H9 (cell line): ENCODE data around the gene KIR3DL1. TPM values are rescaled to one million over a fixed set of nuclear protein-coding genes. Genes with fewer than 3 reads are reported as not detected.
"Not testable (repeated sequence)": the region's sequence is repeated elsewhere in the genome, so short reads cannot be mapped to it uniquely, and the experiment has no call there.

Experiments used
- DNase-seq: peaks from one replicate; pipeline ENCODE4 v3.0.0-alpha.2; 2017
- H2AFZ ChIP-seq: one replicate; pipeline ENCODE4 v1.6.1; 2013; ENCODE audit warnings: mild to moderate bottlenecking, low read length, control low read depth, moderate library complexity
- H2AK5ac ChIP-seq: 2 replicates; pipeline ENCODE4 v1.6.1; 2013; ENCODE audit warnings: low read length, control low read depth, mixed read lengths; ENCODE audit not compliant: insufficient read length
- H2BK120ac ChIP-seq: one replicate; pipeline ENCODE4 v1.6.1; 2013; ENCODE audit warnings: low read depth, mild to moderate bottlenecking, low read length, control low read depth, inconsistent platforms; ENCODE audit not compliant: poor library complexity, severe bottlenecking
- H2BK12ac ChIP-seq: 2 replicates; pipeline ENCODE4 v1.6.1; 2013; ENCODE audit warnings: low read length, control low read depth, mixed read lengths, low read depth; ENCODE audit not compliant: insufficient read length
- H2BK15ac ChIP-seq: 2 replicates; pipeline ENCODE4 v1.6.1; 2013; ENCODE audit warnings: low read depth, low read length, control low read depth
- H2BK20ac ChIP-seq: one replicate; pipeline ENCODE4 v1.6.1; 2013; ENCODE audit warnings: low read depth, mild to moderate bottlenecking, low read length, control low read depth, inconsistent platforms; ENCODE audit not compliant: poor library complexity, severe bottlenecking
- H2BK5ac ChIP-seq: 2 replicates; pipeline ENCODE4 v1.6.1; 2013; ENCODE audit warnings: low read length, control low read depth, mixed read lengths; ENCODE audit not compliant: insufficient read length
- H3K14ac ChIP-seq: 2 replicates; pipeline ENCODE4 v1.6.1; 2013; ENCODE audit warnings: low read length, control low read depth; ENCODE audit not compliant: insufficient read depth
- H3K18ac ChIP-seq: 2 replicates; pipeline ENCODE4 v1.6.1; 2013; ENCODE audit warnings: low read depth, mild to moderate bottlenecking, mixed read lengths, low read length, control low read depth; ENCODE audit not compliant: insufficient read length
- H3K23ac ChIP-seq: 2 replicates; pipeline ENCODE4 v1.6.1; 2013; ENCODE audit warnings: low read length, control low read depth, mixed read lengths, low read depth; ENCODE audit not compliant: insufficient read length
- H3K23me2 ChIP-seq: 2 replicates; pipeline ENCODE4 v1.6.1; 2013; ENCODE audit warnings: low read depth, mild to moderate bottlenecking, mixed read lengths, low read length, control low read depth; ENCODE audit not compliant: insufficient read length, poor library complexity, severe bottlenecking
- H3K27ac ChIP-seq: 2 replicates; pipeline ENCODE4 v1.5.1; 2013; ENCODE audit warnings: low read length, control low read depth, mixed read lengths, low read depth; ENCODE audit not compliant: insufficient read length
- H3K27me3 ChIP-seq: 2 replicates; pipeline ENCODE4 v1.6.1; 2013; ENCODE audit warnings: low read length, control low read depth, inconsistent platforms; ENCODE audit not compliant: insufficient read depth
- H3K4ac ChIP-seq: 2 replicates; pipeline ENCODE4 v1.6.1; 2013; ENCODE audit warnings: low read depth, mild to moderate bottlenecking, control low read depth, inconsistent platforms, low read length, moderate library complexity
- H3K4me1 ChIP-seq: 2 replicates; pipeline ENCODE4 v1.6.1; 2013; ENCODE audit warnings: low read length, control low read depth, inconsistent platforms; ENCODE audit not compliant: insufficient read depth
- H3K4me2 ChIP-seq: 2 replicates; pipeline ENCODE4 v1.6.1; 2013; ENCODE audit warnings: low read length, control low read depth, mixed read lengths; ENCODE audit not compliant: insufficient read length, insufficient read depth
- H3K56ac ChIP-seq: 2 replicates; pipeline ENCODE4 v1.6.1; 2013; ENCODE audit warnings: low read depth, mild to moderate bottlenecking, mixed read lengths, low read length, control low read depth; ENCODE audit not compliant: insufficient read length
- H3K79me1 ChIP-seq: 2 replicates; pipeline ENCODE4 v1.6.1; 2013; ENCODE audit warnings: low read depth, mild to moderate bottlenecking, moderate library complexity, low read length, control low read depth, inconsistent platforms; ENCODE audit not compliant: insufficient read depth, poor library complexity, severe bottlenecking
- H3K79me2 ChIP-seq: 2 replicates; pipeline ENCODE4 v1.6.1; 2013; ENCODE audit warnings: low read length, control low read depth, inconsistent platforms; ENCODE audit not compliant: insufficient read depth
- H3K9ac ChIP-seq: 2 replicates; pipeline ENCODE4 v1.6.1; 2013; ENCODE audit warnings: low read length, control low read depth, mixed read lengths; ENCODE audit not compliant: insufficient read length; ENCODE audit errors: extremely low read depth
- H3K9me3 ChIP-seq: one replicate; pipeline ENCODE4 v1.6.1; 2013; ENCODE audit warnings: low read depth, low read length, inconsistent platforms; ENCODE audit not compliant: control insufficient read depth
- H3T11ph ChIP-seq: one replicate; pipeline ENCODE4 v1.6.1; 2013; ENCODE audit warnings: mild to moderate bottlenecking, low read length, control low read depth, inconsistent platforms
- H4K20me1 ChIP-seq: one replicate; pipeline ENCODE4 v1.6.1; 2013; ENCODE audit not compliant: control insufficient read depth, insufficient read length, insufficient read depth
- H4K5ac ChIP-seq: 2 replicates; pipeline ENCODE4 v1.6.1; 2013; ENCODE audit warnings: low read depth, mild to moderate bottlenecking, mixed read lengths, low read length, control low read depth; ENCODE audit not compliant: insufficient read length
- H4K8ac ChIP-seq: replicated peaks from 2 replicates; pipeline ENCODE4 v1.6.1; 2013; ENCODE audit warnings: low read length, control low read depth, mixed read lengths, low read depth; ENCODE audit not compliant: insufficient read length
- H4K91ac ChIP-seq: 2 replicates; pipeline ENCODE4 v1.6.1; 2013; ENCODE audit warnings: low read depth, mild to moderate bottlenecking, moderate library complexity, mixed read lengths, low read length, control low read depth; ENCODE audit not compliant: insufficient read length
- H3K27ac Mint-ChIP-seq, 3 experiments: 2 replicates in 2 of 3; 3 replicates in 1 of 3; pipeline ENCODE4 v1.8.0; 2020 to 2021; ENCODE audit warnings: mixed read lengths in 3 of 3, mild to moderate bottlenecking in 1 of 3, moderate library complexity in 1 of 3
- H3K27me3 Mint-ChIP-seq: 2 replicates; pipeline ENCODE4 v1.8.0; 2021; ENCODE audit warnings: low read depth, mild to moderate bottlenecking, moderate library complexity, mixed read lengths
- H3K36me3 Mint-ChIP-seq, 3 experiments: 2 replicates in 2 of 3; 3 replicates in 1 of 3; pipeline ENCODE4 v1.8.0; 2020 to 2021; ENCODE audit warnings: low read depth in 3 of 3, mixed read lengths in 3 of 3; ENCODE audit not compliant: insufficient read depth in 1 of 3
- H3K4me1 Mint-ChIP-seq, 2 experiments: 2 replicates each; pipeline ENCODE4 v1.8.0; 2020; ENCODE audit warnings: mixed read lengths in 2 of 2
- H3K4me3 Mint-ChIP-seq, 2 experiments: 2 replicates in 1 of 2; 3 replicates in 1 of 2; pipeline ENCODE4 v1.8.0; 2020 to 2021; ENCODE audit warnings: mild to moderate bottlenecking in 2 of 2, mixed read lengths in 2 of 2, moderate library complexity in 1 of 2
- H3K9me3 Mint-ChIP-seq, 2 experiments: 2 replicates in 1 of 2; 3 replicates in 1 of 2; pipeline ENCODE4 v1.8.0; 2020; ENCODE audit warnings: mild to moderate bottlenecking in 2 of 2, mixed read lengths in 2 of 2, moderate library complexity in 1 of 2
- WGBS: extraction: QIAGEN DNeasy Blood & Tissue Kit; methylation state at CpG from one replicate; pipeline ENCODE4 v1.1.7; 2013; ENCODE audit warnings: missing lambda C conversion rate, low lambda C conversion rate, mixed read lengths; ENCODE audit not compliant: insufficient read length; ENCODE audit errors: extremely low coverage; 5-methylcytosine and 5-hydroxymethylcytosine counted together
- total RNA-seq: library from RNA; stranded (reverse); gene quantifications from 2 replicates; pipeline ENCODE4 v1.2.1, GENCODE V29; 2021

The KIR3DL1 gene
- total RNA-seq, 1 experiment from 2014 or later = not detected

DNA sequence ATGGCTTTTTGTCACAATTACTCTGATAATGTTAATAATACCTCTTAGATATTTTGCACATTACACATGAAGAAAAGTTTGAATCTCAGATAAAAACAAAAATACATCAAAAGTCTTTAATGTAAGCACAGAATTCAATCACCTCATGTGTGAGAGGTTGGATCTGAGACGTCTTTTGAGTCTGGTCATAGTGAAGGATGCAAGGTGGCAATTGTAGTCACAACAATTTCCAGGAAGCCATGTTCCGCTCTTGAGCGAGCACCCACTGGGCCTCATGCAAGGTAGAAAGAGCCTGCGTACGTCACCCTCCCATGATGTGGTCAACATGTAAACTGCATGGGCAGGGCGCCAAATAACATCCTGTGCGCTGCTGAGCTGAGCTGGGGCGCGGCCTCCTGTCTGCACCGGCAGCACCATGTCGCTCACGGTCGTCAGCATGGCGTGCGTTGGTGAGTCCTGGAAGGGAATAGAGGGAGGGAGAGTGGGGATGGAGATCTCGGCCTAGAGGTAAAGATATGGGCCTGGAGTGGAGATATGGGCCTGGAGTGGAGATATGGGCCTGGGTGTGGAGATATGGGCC, 33.9 kb downstream of the KIR3DL1 start, which contains the start of gene KIR3DL2:
Gene KIR3DL2, plus strand, starts transcription at position 383 of the 580 bp plus-strand sequence. Its CDS starts 33 bp downstream, at position 416.
- peaks cover 63% of the 10 kb centered on the region for H3K9me3 ChIP-seq
- not testable (repeated sequence) for H3K27ac ChIP-seq

More for the DNA sequence above, 33.9 kb downstream of the KIR3DL1 start, which contains the start of gene KIR3DL2:
- not testable (repeated sequence) for H2BK15ac ChIP-seq, DNase-seq, H3K4me3 Mint-ChIP-seq, H3K79me2 ChIP-seq, H4K8ac ChIP-seq, H3K4ac ChIP-seq, H3K14ac ChIP-seq, H2BK12ac ChIP-seq, H4K20me1 ChIP-seq, H2AK5ac ChIP-seq, H3K9ac ChIP-seq, H2BK20ac ChIP-seq, H3K27ac Mint-ChIP-seq, H3K4me1 Mint-ChIP-seq, H2BK5ac ChIP-seq, H3K23me2 ChIP-seq, H3K23ac ChIP-seq, H3K56ac ChIP-seq, H3K4me2 ChIP-seq, H4K91ac ChIP-seq, H3K18ac ChIP-seq, H2BK120ac ChIP-seq, H3K27me3 ChIP-seq, H3K79me1 ChIP-seq, H2AFZ ChIP-seq, H3K4me1 ChIP-seq, H4K5ac ChIP-seq, H3T11ph ChIP-seq
- H3K27me3 Mint-ChIP-seq = peaks cover 17% of the 10 kb centered on the region
- no CpG with 5 or more reads among the region's 16 CpGs for WGBS
- peaks cover 92 to 93% of the 10 kb centered on the region in 2 experiments for H3K9me3 Mint-ChIP-seq
- peaks cover 11 to 54% (median 14%) of the 10 kb centered on the region in 3 experiments; a peak in 6 of 7 replicates for H3K36me3 Mint-ChIP-seq
